ENCODE measurements around the gene CEBPG. TPM values are rescaled to one million over a fixed set of nuclear protein-coding genes. Genes with fewer than 3 reads are reported as not detected.

CEBPG gene
- total and polyA plus RNA-seq, 2 donors (not counting 1 experiment from before 2014, with no cell fraction given): 12.5 to 24.2 TPM

DNA sequence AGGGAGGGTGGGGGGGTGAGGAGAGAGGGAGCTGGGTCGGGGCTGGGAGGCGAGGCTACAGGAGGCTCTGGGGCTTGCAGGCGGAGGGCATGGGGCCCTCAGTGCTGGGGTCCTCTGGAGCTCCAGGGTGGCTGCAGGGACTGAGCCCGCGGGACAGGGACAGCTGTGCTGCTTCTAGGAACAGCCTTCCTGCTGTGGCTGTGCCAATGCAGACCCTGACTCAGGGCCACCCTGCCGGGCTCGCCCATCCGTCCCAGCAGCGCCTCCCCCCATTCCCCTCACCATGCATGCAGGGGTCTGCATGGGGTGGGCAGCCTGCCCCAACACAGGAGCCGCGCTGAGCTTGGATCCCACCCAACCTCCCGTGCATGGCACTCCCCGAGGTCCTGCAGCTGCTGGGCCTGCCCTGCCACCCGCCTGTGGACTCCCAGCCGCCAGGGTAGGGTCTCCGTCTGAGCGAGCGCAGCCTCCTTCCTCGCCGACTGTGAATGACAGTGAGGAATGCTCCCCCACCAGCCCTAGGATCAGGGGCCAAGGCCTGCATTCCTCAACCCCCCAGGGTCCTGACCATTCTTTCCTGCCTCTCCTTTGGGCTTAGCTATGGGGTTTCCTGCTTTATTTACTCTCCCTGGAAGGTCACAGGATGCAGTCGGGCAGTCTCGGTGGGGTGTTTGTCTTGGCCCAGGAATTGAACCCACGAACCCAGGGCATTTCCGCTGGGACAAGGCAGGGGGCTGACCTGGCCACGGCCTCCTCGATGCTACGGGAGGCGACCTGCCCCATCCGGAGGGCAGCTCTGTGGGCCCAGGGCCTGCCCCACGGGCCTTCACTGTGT, 23.4 kb downstream of the CEBPG start:
- Mint-ChIP-seq H3K27ac (no peak overlapping the region), H3K27me3 (no peaks in the 10 kb centered on the region), H3K4me1 (no peaks in the 10 kb centered on the region), H3K9me3 (ENCODE audit: insufficient read depth) (no peaks in the 10 kb centered on the region), H3K4me3 (no peak overlapping the region)
- H3K4me2 ChIP-seq (replicated peaks; ENCODE audit: low read depth, low read length, poor library complexity, severe bottlenecking): no peak overlapping the region
- H3K27me3 ChIP-seq (replicated peaks in 1 of 4; ENCODE audit: control extremely low read depth in 1 of 4, control insufficient read depth in 3 of 4, insufficient read depth in 4 of 4, low read length in 3 of 4): no peaks in the 10 kb centered on the region
- H2AFZ ChIP-seq (ENCODE audit: insufficient read depth, low read depth, low read length, poor library complexity, severe bottlenecking): no peak overlapping the region
- intact Hi-C loops (cut with micrococcal nuclease): no loop called here
- no peak overlapping the region for H3K9ac ChIP-seq (ENCODE audit: low read length)
- H3K27ac ChIP-seq (ENCODE audit: low read length in 2 of 2): no peak overlapping the region
- H3K4me3 ChIP-seq (ENCODE audit: control extremely low read depth in 1 of 5, extremely low read depth in 1 of 5, insufficient read depth in 1 of 5, low read depth in 2 of 5, low read length in 4 of 5): no peak overlapping the region
- no peaks in the 10 kb centered on the region for H3K36me3 ChIP-seq (replicated peaks in 1 of 2; ENCODE audit: control extremely low read depth in 1 of 2, control insufficient read depth in 1 of 2, extremely low read depth in 1 of 2, insufficient read depth in 2 of 2, low read length in 1 of 2)
- H4K20me1 ChIP-seq (ENCODE audit: control insufficient read depth, insufficient read depth, low read length, poor library complexity, severe bottlenecking): no peaks in the 10 kb centered on the region
- POLR2A ChIA-PET: no interaction called here
- no peaks in the 10 kb centered on the region for H3K9me3 ChIP-seq (ENCODE audit: control extremely low read depth in 1 of 3, control insufficient read depth in 2 of 3, insufficient read depth in 1 of 3, low read length in 2 of 3)
- DNase-seq (no peak), ATAC-seq (ENCODE audit: low read depth) (no peak)
- TF ChIP-seq, protein P1, sequence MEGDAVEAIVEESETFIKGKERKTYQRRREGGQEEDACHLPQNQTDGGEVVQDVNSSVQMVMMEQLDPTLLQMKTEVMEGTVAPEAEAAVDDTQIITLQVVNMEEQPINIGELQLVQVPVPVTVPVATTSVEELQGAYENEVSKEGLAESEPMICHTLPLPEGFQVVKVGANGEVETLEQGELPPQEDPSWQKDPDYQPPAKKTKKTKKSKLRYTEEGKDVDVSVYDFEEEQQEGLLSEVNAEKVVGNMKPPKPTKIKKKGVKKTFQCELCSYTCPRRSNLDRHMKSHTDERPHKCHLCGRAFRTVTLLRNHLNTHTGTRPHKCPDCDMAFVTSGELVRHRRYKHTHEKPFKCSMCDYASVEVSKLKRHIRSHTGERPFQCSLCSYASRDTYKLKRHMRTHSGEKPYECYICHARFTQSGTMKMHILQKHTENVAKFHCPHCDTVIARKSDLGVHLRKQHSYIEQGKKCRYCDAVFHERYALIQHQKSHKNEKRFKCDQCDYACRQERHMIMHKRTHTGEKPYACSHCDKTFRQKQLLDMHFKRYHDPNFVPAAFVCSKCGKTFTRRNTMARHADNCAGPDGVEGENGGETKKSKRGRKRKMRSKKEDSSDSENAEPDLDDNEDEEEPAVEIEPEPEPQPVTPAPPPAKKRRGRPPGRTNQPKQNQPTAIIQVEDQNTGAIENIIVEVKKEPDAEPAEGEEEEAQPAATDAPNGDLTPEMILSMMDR (IDR thresholded peaks at IDR 0.05): no peak
- no peak for TF ChIP-seq EZH2 (IDR thresholded peaks at IDR 0.05; ENCODE audit: borderline replicate concordance, insufficient read depth, low read depth, low read length, poor library complexity, severe bottlenecking)
- 95% methylated on average over 29 of the region's 30 CpGs for WGBS (ENCODE audit: insufficient coverage)
- no peaks in the 10 kb centered on the region for H3K4me1 ChIP-seq (ENCODE audit: control insufficient read depth in 2 of 2, insufficient read depth in 2 of 2, low read length in 2 of 2)
- CTCF ChIA-PET: interaction anchor here (2.5 to 3.5 kb wide), 2 partner anchors 9 to 161 kb away, joined by 7 to 16 read pairs; no protein-coding TSS in a partner anchor
- no peaks in the 10 kb centered on the region for H3K79me2 ChIP-seq (ENCODE audit: control insufficient read depth, insufficient read depth, low read length)

All from B cell (primary cell).